Neutrophil (primary cell): ENCODE data around the gene TESMIN.

ENCODE experiments used
- H3K27ac ChIP-seq: fragments of 200-600 bp; sonication (generic); 2 replicates; pipeline ENCODE4 v1.5.1; 2016; ENCODE audit warnings: mild to moderate bottlenecking, moderate library complexity
- H3K27me3 ChIP-seq: fragments of 200-600 bp; sonication (generic); 2 replicates; pipeline ENCODE4 v1.6.0; 2016; ENCODE audit warnings: mild to moderate bottlenecking
- H3K36me3 ChIP-seq: fragments of 200-600 bp; sonication (generic); 2 replicates; pipeline ENCODE4 v1.5.1; 2017
- H3K4me1 ChIP-seq, 2 experiments: fragments of 200-600 bp in 1 of 2; sonication (generic) in 1 of 2; 1 replicate in 1 of 2; 2 replicates in 1 of 2; pipeline versions ENCODE4 v1.5.1 to v1.6.1; 2013 to 2016; ENCODE audit warnings: low read depth in 1 of 2, low read length in 1 of 2, mild to moderate bottlenecking in 1 of 2, moderate library complexity in 1 of 2; ENCODE audit not compliant: control insufficient read depth in 1 of 2, insufficient read depth in 1 of 2
- H3K4me3 ChIP-seq, 2 experiments: fragments of 200-600 bp in 1 of 2; sonication (generic) in 1 of 2; 1 replicate in 1 of 2; 2 replicates in 1 of 2; pipeline ENCODE4 v1.5.1; 2013 to 2016; ENCODE audit warnings: low read depth in 1 of 2, low read length in 1 of 2, mild to moderate bottlenecking in 1 of 2, moderate library complexity in 1 of 2
- H3K9me3 ChIP-seq: fragments of 200-600 bp; sonication (generic); 2 replicates; pipeline ENCODE4 v1.5.1; 2016
- CTCF ChIP-seq: fragments of 200-600 bp; sonication (generic); IDR thresholded peaks from 2 replicates; pipeline ENCODE4 v1.5.1; 2016; ENCODE audit warnings: antibody characterized with exemption

The TESMIN gene

GRCh38 chr11:68694431-68695297 is 56.7 kb downstream of the TESMIN start:
- TF ChIP-seq CTCF, result no peak
- Histone ChIP-seq H3K27me3 (peaks cover 24% of the 10 kb centered on the region), H3K9me3 (no peaks in the 10 kb centered on the region)

GRCh38 chr11:68693484-68693882 is 57.8 kb downstream of the TESMIN start:
- TF ChIP-seq CTCF, result no peak
- Histone ChIP-seq H3K27me3 (peaks cover 36% of the 10 kb centered on the region), H3K4me3 (no peak overlapping the region), H3K27ac (no peak overlapping the region), H3K36me3 (no peaks in the 10 kb centered on the region), H3K4me1 (no peaks in the 10 kb centered on the region), H3K9me3 (no peaks in the 10 kb centered on the region)

More at GRCh38 chr11:68694431-68695297, 56.7 kb downstream of the TESMIN start:
- Histone ChIP-seq H3K4me1 (no peaks in the 10 kb centered on the region), H3K27ac (no peak overlapping the region), H3K4me3 (no peak overlapping the region), H3K36me3 (no peaks in the 10 kb centered on the region)

GRCh38 chr11:68692871-68693483 is 58.3 kb downstream of the TESMIN start:
- TF ChIP-seq CTCF, result no peak
- H3K4me3 ChIP-seq, result no peak overlapping the region
- peaks cover 41% of the 10 kb centered on the region for H3K27me3 ChIP-seq
- no peaks in the 10 kb centered on the region for H3K36me3 ChIP-seq
- no peaks in the 10 kb centered on the region for H3K4me1 ChIP-seq
- H3K9me3 ChIP-seq, result no peaks in the 10 kb centered on the region
- H3K27ac ChIP-seq, result no peak overlapping the region

GRCh38 chr11:68692115-68692514 is 59.2 kb downstream of the TESMIN start:
- no peak for TF ChIP-seq CTCF
- H3K27me3 ChIP-seq, result peaks cover 50% of the 10 kb centered on the region

GRCh38 chr11:68691402-68691784 is 59.9 kb downstream of the TESMIN start:
- H3K36me3 ChIP-seq, result no peaks in the 10 kb centered on the region
- no peaks in the 10 kb centered on the region for H3K9me3 ChIP-seq
- no peaks in the 10 kb centered on the region for H3K4me1 ChIP-seq
- no peak for TF ChIP-seq CTCF
- no peak overlapping the region for H3K27ac ChIP-seq
- peaks cover 57% of the 10 kb centered on the region for H3K27me3 ChIP-seq
- no peak overlapping the region for H3K4me3 ChIP-seq

More at GRCh38 chr11:68692115-68692514, 59.2 kb downstream of the TESMIN start:
- H3K4me1 ChIP-seq, result no peaks in the 10 kb centered on the region
- H3K27ac ChIP-seq, result no peak overlapping the region
- H3K9me3 ChIP-seq, result no peaks in the 10 kb centered on the region
- no peak overlapping the region for H3K4me3 ChIP-seq
- no peaks in the 10 kb centered on the region for H3K36me3 ChIP-seq
